HG03108 (cell line): Measurements from ENCODE around the gene ZNF322.
A peak's percentile ranks its signal among the peaks of the same experiment; 100 is the strongest.

ENCODE experiments used
- ATAC-seq: cut with Tn5 transposase; IDR thresholded peaks from one replicate; pipeline ENCODE4 v1.9.1; 2021; ENCODE audit warnings: moderate library complexity; ENCODE audit not compliant: unreplicated experiment

ZNF322 gene

DNA sequence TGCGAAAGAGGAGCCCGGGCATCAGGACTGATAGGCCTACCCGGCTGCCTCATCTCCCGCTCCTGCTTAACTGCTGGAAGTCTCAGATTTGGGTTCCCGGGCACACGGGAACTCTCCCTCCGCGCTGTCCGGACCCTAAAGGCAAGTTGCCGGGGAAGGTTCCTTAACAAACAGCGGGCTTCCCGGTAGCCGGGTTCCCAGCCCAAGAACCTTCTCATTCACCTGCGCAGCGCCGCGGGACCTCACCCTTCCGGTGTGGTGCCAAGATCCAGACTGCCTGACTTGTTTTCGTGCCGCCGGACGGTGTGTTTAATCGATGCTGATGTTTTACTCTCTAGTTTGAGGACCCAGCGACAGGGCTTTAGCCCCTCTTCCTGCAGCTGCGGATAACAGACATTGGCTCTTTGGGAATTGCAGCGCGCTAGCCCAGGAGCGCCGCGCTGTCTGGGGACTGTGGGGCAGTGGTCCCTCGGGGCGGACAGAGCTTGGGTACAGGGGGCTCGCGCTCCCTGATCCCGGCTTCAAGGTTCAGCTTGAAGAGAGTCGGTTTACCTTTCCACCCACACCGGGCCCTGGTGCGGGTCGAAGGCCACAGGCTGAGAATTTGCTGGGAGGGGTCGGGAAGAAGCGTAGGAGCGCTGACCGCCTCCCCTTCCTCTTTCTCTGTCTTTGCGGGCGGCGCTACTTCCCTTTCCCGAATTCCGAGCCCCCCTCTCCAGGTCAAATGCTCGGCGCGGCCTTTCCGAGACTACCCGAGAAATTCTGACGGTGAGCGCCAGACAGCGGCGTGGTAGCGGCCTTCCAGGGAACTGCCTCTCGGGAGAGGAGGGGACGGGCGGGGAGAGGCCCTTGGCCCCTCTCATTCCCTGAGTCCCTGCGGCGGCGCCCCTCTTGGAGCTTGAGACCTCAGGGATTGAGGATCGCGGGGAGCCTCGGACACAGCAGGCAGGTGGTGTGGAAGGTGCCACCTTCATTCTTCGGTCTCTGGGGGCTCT is 45.6 kb downstream of the ZNF322 start:
- no peak for ATAC-seq

DNA sequence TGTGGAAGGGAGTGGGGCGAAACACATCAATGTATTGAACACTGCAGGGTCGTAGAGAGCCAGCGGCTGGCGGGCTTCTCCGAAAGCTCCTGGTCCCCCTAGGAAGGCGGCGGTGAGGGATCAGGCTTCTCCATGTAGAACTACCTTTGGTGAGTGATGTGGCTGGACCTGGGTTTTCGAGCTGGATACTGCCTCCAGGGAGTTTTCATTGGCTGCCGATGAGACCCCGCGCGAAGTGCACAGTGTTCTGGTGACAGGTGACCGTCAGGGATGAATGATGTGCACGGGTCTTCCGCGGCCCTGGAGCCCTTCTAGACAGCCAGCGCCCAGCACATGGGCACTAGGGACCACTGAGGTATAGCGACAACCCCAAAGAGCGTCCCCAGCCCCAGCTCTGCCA is 46.3 kb downstream of the ZNF322 start:
- ATAC-seq, result no peak

DNA sequence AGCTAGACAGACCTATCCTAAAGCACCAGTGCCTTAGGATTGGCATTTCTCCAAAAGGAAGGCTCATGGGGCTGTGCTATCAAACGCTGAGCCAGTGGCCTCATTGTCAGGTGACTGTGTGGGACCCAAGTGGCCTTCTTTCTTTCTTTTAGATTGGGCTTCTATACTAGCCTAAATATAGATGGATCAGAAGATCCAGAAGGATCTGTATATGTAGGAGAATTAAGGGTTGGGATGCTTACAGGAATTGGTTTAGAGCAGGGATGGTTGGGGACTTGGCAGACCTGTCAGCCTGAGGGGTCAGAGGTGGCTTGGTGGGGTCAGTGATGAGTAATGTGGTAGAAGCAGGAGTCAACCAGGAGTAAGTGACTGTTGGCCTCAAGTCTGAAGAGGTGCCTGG is 47.9 kb downstream of the ZNF322 start:
- ATAC-seq, result no peak

DNA sequence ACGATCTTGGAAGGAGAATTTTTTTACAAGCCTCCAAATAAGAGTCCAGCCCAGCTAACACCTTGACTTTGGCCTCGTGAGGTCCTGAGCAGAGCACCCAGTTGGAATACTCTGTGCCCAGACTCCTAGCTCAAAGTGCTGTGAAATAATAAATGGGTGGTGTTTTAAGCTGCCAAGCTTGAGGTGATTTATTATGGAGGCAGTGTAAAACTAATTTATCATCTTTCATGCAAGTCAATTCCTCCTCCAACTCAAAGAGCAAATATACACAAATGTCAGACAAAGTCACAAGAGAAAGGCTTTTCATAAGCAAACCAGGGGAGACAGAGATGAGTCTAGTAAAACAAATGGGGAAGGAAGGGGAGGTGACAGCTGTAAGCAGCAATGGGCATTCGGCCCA is 50.1 kb downstream of the ZNF322 start:
- ATAC-seq, result no peak

DNA sequence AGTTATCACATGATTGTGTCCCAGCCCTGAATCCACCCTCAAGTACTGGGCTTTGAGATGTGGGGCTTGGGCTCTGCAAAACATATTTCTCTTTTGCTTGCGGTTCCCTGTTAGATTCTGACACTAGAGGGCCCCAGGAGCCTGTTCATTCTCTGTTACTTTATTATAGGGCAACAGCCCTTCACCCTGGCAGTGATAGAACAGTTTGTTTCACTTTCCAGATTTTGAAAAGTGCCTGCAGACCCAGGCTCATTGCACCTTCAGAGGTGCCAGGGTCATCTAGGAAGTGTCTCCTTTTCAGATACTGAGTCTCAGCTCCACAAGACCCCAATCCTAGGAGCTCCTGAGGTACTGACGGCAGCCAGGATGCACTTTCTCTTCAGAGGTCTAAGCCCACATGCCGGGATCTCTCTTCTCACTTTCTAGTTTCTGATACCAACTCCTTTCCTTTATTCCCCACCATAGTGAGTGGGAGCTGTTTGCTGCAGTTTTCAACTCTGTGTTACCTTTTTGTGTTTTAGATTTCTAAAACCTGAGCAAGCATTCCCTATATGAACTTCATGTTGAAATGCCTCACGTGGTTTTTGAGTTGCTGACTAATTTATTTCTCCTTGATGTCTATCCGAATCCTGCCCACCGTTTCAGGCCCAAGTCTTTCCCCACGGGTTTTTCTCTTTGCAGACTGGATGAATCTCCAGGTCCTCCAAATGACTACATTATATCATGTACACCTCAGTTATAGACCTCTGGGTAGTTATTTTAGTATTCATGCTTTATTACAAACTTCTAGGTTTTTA is 51.9 kb downstream of the ZNF322 start:
- ATAC-seq, result peak; percentile 59

DNA sequence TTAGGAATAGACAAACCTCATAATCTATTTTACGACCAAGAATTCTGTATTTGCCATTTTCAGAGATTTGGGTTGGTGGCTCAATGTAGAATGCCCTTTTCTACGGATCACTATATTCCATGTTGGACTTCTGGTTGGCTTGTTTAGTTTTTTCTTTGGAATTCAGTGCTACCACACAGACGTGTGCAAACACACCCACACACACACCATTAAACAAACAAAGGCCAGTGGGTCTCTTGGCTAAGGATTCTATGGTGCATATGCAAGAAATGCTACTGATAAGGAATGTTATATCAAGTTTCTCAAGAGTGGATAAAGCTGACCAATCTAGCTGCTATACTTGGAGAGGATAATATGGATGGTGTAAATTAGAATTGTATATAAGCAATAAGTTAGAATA is 54.7 kb downstream of the ZNF322 start:
- no peak for ATAC-seq

DNA sequence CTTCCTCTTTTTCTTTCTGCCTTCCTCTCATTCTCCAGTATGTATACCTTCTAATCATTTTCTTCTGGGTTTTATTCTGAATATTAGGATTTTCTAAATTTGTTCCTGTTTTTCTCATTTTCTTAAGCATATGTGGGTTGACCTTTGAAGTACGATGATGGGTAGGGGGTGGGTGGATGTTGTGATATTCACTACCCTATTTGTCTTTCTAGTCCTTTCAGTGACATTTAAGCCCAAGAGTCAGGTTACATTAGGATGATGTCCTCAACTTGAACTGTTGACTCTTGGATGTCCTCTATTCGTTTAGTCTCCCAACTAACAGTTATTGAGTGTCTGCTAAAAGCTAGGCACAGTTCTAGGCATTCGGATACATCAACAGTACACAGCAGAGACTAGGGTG is 55.5 kb downstream of the ZNF322 start:
- no peak for ATAC-seq

DNA sequence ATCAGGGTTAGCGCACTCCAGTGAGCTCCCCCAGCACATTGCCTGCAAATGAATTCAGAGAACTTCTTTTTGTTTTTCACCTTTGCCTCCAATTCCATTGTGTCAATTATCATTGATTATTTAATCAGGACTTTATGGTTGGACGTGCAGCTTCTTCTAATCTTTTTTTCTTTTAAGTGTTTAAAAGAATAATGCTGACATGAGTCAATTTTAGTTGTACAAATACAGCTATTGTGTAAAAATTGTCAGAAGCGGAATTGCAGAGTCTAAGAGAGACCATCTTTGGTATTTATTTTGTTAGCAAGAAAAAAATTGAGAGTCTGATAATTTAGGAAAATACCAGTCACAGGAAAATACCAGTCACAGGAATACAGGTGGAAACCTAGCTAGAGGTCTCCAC is 57.3 kb downstream of the ZNF322 start:
- ATAC-seq, result no peak

DNA sequence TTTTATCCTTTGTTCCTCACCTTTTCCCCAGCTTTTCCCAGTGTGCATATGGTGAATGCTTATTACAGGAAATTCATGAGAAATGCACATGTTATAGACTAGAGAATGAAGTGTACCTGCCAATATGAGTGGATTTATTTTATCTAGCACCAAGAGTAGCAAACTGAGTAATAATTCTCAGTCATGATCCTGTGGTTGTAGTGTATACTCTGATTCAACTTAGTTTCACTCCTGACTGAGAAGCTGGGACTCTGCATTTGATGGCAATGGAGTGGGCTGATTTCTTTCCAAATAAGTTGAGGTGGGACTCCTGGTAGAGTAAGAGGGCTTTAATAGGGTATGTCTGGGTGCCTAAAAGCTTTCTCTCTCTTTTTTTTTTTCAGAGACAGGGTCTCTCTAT is 58.8 kb downstream of the ZNF322 start:
- no peak for ATAC-seq

DNA sequence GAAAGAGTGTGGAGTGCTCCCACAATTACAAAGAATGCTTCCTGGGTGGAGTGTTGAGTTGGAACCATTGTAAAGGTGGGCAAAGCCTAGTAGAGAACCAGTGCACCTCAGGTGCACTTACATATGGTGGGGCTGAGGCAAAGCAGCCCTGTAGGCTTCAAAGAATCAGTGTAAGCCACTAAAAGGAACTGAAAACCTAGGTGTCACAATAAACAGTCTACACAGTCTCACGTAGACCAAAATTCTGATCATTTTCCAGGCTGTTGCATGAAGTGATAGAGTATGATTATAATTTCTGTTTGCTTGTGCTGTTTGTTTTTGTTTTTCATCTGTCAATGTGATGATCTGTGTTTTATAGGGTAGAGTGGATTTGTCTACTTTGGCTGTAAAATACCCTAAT is 60.0 kb downstream of the ZNF322 start:
- no peak for ATAC-seq

DNA sequence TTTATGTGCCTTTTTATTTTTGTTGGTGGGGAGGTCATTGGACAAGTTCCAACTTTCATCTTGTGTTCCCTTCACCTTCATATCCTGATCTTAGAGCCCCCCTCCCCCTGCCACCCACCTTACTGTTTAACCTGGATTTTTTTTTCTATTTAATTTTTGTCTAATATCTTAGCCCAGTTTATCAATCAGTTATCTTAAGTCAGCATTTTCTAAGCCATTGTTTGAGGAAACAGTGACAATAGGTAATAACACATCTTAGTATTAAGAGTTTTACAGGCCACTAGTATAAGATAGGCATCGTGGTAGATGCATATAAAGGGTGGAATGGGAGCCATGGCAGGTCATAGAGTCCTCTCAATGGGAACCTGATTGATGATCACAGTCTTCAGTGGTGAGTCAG is 60.4 kb downstream of the ZNF322 start:
- ATAC-seq, result no peak

DNA sequence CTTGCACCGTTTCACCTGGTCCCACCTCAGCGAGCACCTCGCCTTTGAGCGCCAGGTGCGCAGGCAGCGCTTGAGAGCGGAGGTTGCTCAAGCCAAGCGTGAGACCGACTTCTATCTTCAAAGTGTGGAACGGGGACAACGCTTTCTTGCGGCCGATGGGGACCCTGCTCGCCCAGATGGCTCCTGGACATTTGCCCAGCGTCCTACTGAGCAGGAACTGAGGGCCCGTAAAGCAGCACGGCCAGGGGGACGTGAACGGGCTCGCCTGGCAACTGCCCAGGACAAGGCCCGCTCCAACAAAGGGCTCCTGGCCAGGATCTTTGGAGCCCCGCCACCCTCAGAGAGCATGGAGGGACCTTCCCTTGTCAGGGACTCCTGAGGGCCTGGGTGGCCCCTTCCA is 61.3 kb downstream of the ZNF322 start:
- no peak for ATAC-seq

DNA sequence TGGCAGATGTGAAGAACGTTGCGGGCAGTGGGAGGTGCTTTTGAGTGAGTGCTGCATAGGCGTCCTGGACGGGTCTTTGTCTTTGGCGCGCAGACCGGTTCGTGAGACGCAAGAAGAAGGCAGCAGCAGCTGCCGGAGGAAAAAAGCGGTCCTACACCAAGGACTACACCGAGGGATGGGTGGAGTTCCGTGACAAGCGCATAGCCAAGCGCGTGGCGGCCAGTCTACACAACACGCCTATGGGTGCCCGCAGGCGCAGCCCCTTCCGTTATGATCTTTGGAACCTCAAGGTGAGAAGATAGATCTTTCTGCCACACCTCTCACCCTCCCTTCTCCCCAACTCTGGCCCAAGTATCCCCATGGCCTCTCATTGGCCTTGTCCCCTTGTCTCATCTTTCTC is 61.7 kb downstream of the ZNF322 start:
- no peak for ATAC-seq

DNA sequence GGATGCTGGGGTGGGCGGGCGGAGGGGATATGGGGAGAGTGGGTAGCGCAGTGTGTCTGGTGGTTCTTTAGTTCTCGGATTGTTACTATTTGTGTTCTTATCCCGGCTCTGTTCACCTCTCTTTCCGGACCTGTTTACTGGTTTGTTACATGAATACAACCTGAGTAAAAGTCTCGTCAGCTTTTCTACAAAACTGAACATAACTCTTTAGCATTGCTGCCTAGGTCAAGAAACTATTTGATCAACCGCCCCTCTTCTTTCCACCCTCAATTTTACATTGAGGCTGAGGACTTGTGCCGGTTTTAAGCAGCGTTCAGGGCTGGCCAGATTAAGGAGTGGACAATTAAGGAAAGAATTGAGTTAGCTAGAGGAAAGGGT is 62.2 kb downstream of the ZNF322 start:
- no peak for ATAC-seq

DNA sequence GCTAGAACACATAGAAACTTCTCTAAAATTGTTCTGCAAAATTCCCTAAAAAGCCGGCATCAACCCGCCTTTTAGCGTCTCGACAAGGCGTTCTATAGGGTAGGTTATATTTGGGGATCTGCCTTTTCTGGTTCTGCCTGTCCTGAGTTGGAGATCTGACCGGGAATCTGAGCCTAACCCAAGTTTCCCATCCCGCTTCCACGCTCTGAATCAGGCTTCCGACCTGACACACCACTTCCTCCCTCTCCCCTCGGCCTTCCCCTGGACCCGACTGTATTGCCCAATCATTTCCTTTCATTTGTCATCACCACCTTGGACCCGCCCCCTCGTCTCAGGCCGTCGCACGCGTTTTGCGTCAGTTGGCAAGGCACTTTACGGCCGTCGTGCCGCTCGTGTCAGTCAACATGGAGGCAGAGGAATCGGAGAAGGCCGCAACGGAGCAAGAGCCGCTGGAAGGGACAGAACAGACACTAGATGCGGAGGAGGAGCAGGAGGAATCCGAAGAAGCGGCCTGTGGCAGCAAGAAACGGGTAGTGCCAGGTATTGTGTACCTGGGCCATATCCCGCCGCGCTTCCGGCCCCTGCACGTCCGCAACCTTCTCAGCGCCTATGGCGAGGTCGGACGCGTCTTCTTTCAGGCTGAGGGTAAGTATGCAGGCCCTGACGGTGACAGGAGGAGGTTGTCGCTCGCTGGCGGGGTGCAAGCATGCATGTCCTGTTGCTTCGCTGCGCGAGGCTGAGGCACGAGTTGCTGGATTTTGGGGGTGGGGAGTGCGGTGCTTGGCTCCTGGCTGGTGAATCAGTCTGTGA is 62.8 kb downstream of the ZNF322 start, which contains the start of gene ABT1:
TSS of gene ABT1 (plus strand) at position 375 of the 810 bp plus-strand sequence. CDS start at position 405, 30 bp downstream.
- ATAC-seq, result peak; percentile 57

DNA sequence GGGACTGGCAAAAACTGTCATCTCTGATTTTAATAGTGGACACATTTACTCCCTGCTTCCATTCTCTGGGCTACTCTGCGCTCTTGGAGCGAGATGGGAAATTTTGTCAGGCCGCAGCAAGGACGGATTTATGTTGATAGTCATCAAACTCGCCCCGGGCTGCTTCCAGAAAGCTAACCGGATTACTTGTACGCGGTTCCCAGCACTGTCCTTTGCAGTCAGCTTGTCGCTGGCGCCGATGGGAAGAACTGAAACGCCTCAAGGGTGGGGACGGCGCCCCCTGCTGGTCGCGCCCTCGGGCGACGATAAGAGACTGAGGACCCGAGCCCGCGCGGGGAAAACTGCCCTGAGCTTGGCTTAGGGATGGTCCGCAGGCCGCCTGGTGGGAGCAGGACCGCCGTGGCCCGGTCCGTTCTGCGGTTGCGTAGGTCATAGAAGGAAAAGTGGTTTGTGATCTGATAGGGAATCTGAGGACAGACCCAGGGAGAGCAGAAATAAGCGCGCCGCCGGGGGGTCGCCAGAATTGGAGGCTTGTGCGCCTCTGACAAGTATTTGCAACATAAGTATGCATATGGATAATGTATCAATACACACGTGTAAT is 63.8 kb downstream of the ZNF322 start:
- peak; percentile 78 for ATAC-seq

DNA sequence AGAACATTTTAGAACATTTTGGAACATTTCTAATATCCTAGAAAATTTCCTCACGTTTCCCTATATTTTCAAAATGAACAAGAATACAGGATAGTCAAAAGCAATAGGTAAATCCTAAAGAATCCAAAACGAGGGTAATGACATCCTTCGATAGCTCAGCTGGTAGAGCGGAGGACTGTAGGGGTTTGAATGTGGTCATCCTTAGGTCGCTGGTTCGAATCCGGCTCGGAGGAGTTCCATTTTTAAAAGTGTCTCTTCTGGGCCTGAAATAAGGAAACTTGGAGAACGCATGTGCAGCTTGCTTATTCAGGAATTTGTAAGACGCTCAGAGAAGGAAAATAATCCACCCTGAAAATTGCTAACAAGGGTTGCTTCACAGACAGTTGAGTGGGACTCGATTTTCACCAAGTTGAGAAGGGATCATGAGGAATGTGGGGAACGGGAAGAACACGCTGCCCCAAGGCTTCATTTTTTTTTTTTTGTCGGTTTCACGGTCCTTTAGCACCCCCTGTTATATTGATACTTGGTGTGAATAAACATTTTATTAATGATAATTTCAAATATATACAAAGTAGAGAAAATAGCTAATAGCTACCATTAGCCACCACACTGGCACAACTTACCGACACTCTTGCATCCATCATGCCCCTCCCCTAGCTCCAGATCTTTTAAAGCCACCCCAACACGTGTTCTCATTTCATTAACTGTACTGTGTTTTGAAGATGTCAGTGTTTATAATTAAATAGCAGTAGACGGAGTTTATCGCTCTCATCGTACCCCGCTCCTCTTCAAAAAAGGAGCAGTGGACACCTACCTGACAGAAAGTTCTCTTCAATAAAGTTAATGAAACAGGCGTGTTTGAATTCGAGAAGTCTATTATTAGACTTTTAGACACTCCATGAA is 64.6 kb downstream of the ZNF322 start:
- ATAC-seq, result no peak

DNA sequence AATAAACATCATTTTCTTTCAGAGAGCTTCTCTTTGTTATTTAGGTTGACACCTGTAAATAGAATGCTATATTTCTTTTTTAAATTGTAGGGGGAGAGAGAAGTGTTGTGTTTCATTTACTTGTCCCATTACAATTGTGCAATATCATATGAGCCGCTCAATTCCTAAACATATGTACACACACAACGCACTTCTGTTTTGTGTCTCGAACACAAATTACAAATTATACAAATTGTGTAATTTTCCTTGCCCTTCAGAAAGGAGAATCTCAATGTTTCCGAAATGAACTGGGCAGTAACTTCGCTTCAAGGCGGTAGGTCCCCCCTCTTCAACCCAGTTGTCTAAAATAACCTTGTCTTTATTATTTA is 65.4 kb downstream of the ZNF322 start:
- ATAC-seq, result no peak

DNA sequence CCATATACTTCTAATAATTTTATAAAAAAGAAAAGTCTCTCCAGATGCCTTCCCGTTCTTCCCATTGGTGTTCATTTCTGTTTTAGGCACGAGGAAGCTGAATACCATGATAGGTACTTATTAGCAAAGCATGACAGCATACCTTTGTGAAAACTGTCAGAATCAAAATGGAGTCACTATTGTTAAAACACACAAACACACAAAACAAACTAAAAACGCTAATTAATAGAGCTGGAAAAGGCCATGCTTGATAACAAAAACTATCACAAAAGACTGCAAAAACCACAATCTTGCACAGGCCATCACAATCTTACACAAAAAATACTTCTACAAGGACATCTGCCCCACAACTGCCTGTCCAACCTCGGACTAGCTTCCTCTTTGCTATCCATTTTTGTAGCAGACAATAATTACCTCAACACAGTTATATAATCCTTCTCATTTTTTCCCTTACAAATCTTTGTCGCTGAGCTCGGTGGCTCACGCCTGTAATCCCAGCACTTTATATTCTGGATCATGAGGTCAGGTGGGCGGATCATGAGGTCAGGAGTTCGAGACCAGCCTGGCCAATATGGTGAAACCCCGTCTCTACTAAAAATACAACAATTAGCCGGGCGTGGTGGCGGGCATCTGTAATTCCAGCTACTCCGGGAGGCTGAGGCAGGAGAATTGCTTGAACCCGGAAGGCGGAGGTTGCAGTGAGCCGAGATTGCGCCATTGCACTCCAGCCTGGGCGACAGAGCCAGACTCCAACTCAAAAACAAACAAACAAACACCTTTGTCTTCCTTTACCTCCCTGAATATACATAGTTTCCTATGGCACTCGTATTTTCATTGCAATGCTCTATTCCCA is 66.0 kb downstream of the ZNF322 start:
- ATAC-seq, result no peak
